HG03571 (cell line): ENCODE measurements around the gene CCNA1.
A peak's percentile ranks its signal among the peaks of the same experiment; 100 is the strongest.

Source experiments
- ATAC-seq: cut with Tn5 transposase; IDR thresholded peaks from one replicate; pipeline ENCODE4 v1.9.1; 2021; ENCODE audit not compliant: unreplicated experiment

Gene CCNA1

GRCh38 chr13:36432106-36432544 is at the start of gene CCNA1:
TSS of gene CCNA1 (plus strand) at chr13:36432495. CDS start at chr13:36433057, 562 bp downstream.
- ATAC-seq: no peak

GRCh38 chr13:36385489-36385888 is 46.8 kb upstream of the CCNA1 start:
- ATAC-seq: no peak

GRCh38 chr13:36395280-36395679 is 37.0 kb upstream of the CCNA1 start:
- ATAC-seq: no peak

- no peak for ATAC-seq
Measured at GRCh38 chr13:36405151-36405550, 27.1 kb upstream of the CCNA1 start.

- no peak for ATAC-seq
Measured at GRCh38 chr13:36412736-36413135, 19.6 kb upstream of the CCNA1 start.

GRCh38 chr13:36413161-36413560 is 19.1 kb upstream of the CCNA1 start:
- no peak for ATAC-seq

GRCh38 chr13:36414461-36414860 is 17.8 kb upstream of the CCNA1 start:
- no peak for ATAC-seq

GRCh38 chr13:36417331-36417730 is 15.0 kb upstream of the CCNA1 start:
- ATAC-seq: no peak

GRCh38 chr13:36418022-36418805 is 14.1 kb upstream of the CCNA1 start:
- peak; percentile 91 for ATAC-seq

GRCh38 chr13:36420437-36420891 is 11.8 kb upstream of the CCNA1 start:
- ATAC-seq: no peak

GRCh38 chr13:36421447-36421846 is 10.8 kb upstream of the CCNA1 start:
- no peak for ATAC-seq

- ATAC-seq: no peak
Measured at GRCh38 chr13:36428086-36428485, 4.2 kb upstream of the CCNA1 start.

- no peak for ATAC-seq
Measured at GRCh38 chr13:36430247-36431203, 1.8 kb upstream of the CCNA1 start.

GRCh38 chr13:36431204-36432105 is 840 bp upstream of the CCNA1 start:
- ATAC-seq: no peak

- no peak for ATAC-seq
Measured at GRCh38 chr13:36436811-36437210, 4.5 kb downstream of the CCNA1 start.

GRCh38 chr13:36438594-36439483 is 6.5 kb downstream of the CCNA1 start:
- ATAC-seq: no peak

GRCh38 chr13:36445278-36445677 is 13.0 kb downstream of the CCNA1 start:
- ATAC-seq: no peak

GRCh38 chr13:36445891-36446351 is 13.6 kb downstream of the CCNA1 start:
- ATAC-seq: no peak

GRCh38 chr13:36447501-36447900 is 15.2 kb downstream of the CCNA1 start:
- no peak for ATAC-seq

GRCh38 chr13:36450534-36450933 is 18.2 kb downstream of the CCNA1 start:
- no peak for ATAC-seq
